Natural killer cell (primary cell): ENCODE data around the gene NEDD4L. TPM values are rescaled to one million over a fixed set of nuclear protein-coding genes. Genes with fewer than 3 reads are reported as not detected.

Experiments
- ATAC-seq, 3 donors: fragments of 150-1000 bp in 2 of 3; fragments of 200-7000 bp in 1 of 3; cut with Tn5 transposase; 1 replicate in 1 of 3; 2 replicates in 2 of 3; pipeline ENCODE4 v1.10.0; 2021; ENCODE audit warnings: mild to moderate bottlenecking in 2 of 3, moderate library complexity in 2 of 3
- DNase-seq, 2 donors: peaks; one replicate each; pipeline versions ENCODE4 v3.0.0 to v3.0.0-alpha.2; 2013 to 2021; ENCODE audit warnings: mixed read lengths in 1 of 2
- H3K27ac ChIP-seq: one replicate; pipeline ENCODE4 v1.5.1; 2013; ENCODE audit warnings: mild to moderate bottlenecking, low read length
- H3K27me3 ChIP-seq: one replicate; pipeline ENCODE4 v1.6.1; 2013; ENCODE audit warnings: low read length; ENCODE audit not compliant: control insufficient read depth, insufficient read depth
- H3K36me3 ChIP-seq: one replicate; pipeline ENCODE4 v1.6.1; 2013; ENCODE audit warnings: low read length; ENCODE audit not compliant: control insufficient read depth, insufficient read depth
- H3K4me1 ChIP-seq: one replicate; pipeline ENCODE4 v1.6.1; 2013; ENCODE audit warnings: low read length; ENCODE audit not compliant: control insufficient read depth, insufficient read depth
- H3K4me3 ChIP-seq: one replicate; pipeline ENCODE4 v1.5.1; 2013; ENCODE audit warnings: low read length
- H3K9me3 ChIP-seq: one replicate; pipeline ENCODE4 v1.6.1; 2013; ENCODE audit warnings: low read length; ENCODE audit not compliant: control insufficient read depth, insufficient read depth
- H3K27ac Mint-ChIP-seq, 2 donors: one replicate each; pipeline ENCODE4 v1.8.0; 2022; ENCODE audit warnings: mild to moderate bottlenecking in 2 of 2, mixed read lengths in 2 of 2, moderate library complexity in 1 of 2
- H3K27me3 Mint-ChIP-seq, 2 donors: one replicate each; pipeline ENCODE4 v1.8.0; 2022; ENCODE audit warnings: low read depth in 2 of 2, mixed read lengths in 2 of 2
- H3K36me3 Mint-ChIP-seq: one replicate; pipeline ENCODE4 v1.8.0; 2022; ENCODE audit warnings: mixed read lengths
- H3K4me1 Mint-ChIP-seq, 2 donors: one replicate each; pipeline ENCODE4 v1.8.0; 2022; ENCODE audit warnings: mixed read lengths in 2 of 2
- H3K4me3 Mint-ChIP-seq: one replicate; pipeline ENCODE4 v1.8.0; 2022; ENCODE audit warnings: mild to moderate bottlenecking, moderate library complexity, mixed read lengths
- H3K9me3 Mint-ChIP-seq, 2 donors: one replicate each; pipeline ENCODE4 v1.8.0; 2022; ENCODE audit warnings: mixed read lengths in 2 of 2
- CTCF ChIP-seq: fragments of 200-600 bp; IDR thresholded peaks from one replicate; pipeline ENCODE4 v1.8.0; 2022; ENCODE audit warnings: antibody characterized with exemption
- WGBS: methylation state at CpG from one replicate; pipeline ENCODE4 v1.1.7; 2013; ENCODE audit warnings: missing lambda C conversion rate; ENCODE audit not compliant: insufficient coverage; 5-methylcytosine and 5-hydroxymethylcytosine counted together
- intact Hi-C: fragments of 100-400 bp; cut with micrococcal nuclease; formaldehyde crosslinking; loops from one replicate; pipeline ENCODE4 v1.14.2; 2022
- total RNA-seq, 4 donors: library from RNA; stranded (reverse); fragments of 120-200 nt in 1 of 4; gene quantifications; one replicate each; pipeline versions ENCODE4 v1.2.3 to v1.2.4, GENCODE V29; 2013 to 2022

NEDD4L gene
- total RNA-seq, 3 donors from 2014 or later (not counting 1 experiment from before 2014, with no cell fraction given), result 3.4 to 15.3 (median 14.3) TPM

DNA sequence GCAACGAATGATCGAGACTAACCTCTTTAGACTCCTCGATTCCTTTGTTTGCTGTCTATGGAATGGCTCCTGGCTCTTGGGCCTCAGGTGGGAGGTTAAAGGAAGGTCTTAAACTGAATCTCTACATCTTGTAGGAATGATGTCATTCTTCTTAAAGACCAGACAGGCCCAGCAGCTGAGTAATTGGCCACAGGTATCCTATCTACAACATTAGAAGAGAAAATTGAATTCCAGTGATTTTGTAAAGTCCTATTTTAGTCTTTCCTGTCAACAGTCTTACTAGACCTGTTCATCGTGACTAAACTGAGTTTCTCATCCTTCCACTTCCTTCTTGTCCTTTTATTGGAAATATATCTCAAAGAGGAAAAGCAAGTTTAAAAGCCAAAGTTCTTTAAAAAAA is 310.0 kb downstream of the NEDD4L start:
- Histone ChIP-seq H3K4me1 (no peaks in the 10 kb centered on the region), H3K36me3 (no peaks in the 10 kb centered on the region), H3K27ac (no peak overlapping the region), H3K27me3 (no peaks in the 10 kb centered on the region), H3K9me3 (no peaks in the 10 kb centered on the region), H3K4me3 (no peak overlapping the region)
- H3K4me3 Mint-ChIP-seq, result no peak overlapping the region
- intact Hi-C loops, result no loop called here
- no CpG with 5 or more reads among the region's 4 CpGs for WGBS
- no peak for DNase-seq
- H3K9me3 Mint-ChIP-seq, result no peaks in the 10 kb centered on the region
- no peaks in the 10 kb centered on the region for H3K36me3 Mint-ChIP-seq
- no peak overlapping the region for H3K27ac Mint-ChIP-seq
- no peak for ATAC-seq
- H3K27me3 Mint-ChIP-seq, result no peaks in the 10 kb centered on the region
- TF ChIP-seq CTCF, result no peak
- no peaks in the 10 kb centered on the region for H3K4me1 Mint-ChIP-seq

GRCh38 chr18:58354791-58355190 is 310.8 kb downstream of the NEDD4L start:
- Histone ChIP-seq H3K4me1 (no peaks in the 10 kb centered on the region), H3K9me3 (no peaks in the 10 kb centered on the region), H3K36me3 (no peaks in the 10 kb centered on the region), H3K27ac (no peak overlapping the region), H3K27me3 (no peaks in the 10 kb centered on the region), H3K4me3 (no peak overlapping the region)
- no peaks in the 10 kb centered on the region for H3K4me1 Mint-ChIP-seq
- no peak overlapping the region for H3K27ac Mint-ChIP-seq
- WGBS, result 90% methylated on average over 10 of the region's 10 CpGs
- H3K27me3 Mint-ChIP-seq, result no peaks in the 10 kb centered on the region
- no peak overlapping the region for H3K4me3 Mint-ChIP-seq
- ATAC-seq, result no peak
- no peaks in the 10 kb centered on the region for H3K36me3 Mint-ChIP-seq
- no peak for TF ChIP-seq CTCF
- H3K9me3 Mint-ChIP-seq, result no peaks in the 10 kb centered on the region
- DNase-seq, result no peak
- intact Hi-C loops, result no loop called here

DNA sequence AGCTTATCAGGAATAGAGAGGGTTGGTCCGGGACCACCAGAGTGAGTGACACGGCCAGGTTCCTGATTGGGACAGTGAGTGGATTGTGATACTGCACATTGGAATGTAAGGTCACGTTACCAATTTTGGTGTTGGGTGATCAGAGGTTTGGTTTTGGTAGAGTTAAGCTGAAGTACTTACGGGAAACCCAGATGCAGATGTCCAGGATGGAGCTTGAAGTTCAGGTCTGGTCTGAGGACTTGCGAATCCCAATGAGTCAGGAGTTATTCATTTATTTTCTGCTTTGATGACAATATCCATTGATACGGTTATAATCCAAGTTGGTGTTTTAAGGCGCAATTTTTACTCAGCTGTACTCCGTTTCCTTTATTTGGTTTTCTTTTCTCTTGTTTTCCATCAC is 311.2 kb downstream of the NEDD4L start:
- H3K4me3 Mint-ChIP-seq, result no peak overlapping the region
- H3K9me3 Mint-ChIP-seq, result no peaks in the 10 kb centered on the region
- no peak overlapping the region for H3K27ac ChIP-seq
- ATAC-seq (no peak), DNase-seq (no peak)
- no peak overlapping the region for H3K27ac Mint-ChIP-seq
- no peak for TF ChIP-seq CTCF
- H3K36me3 ChIP-seq, result no peaks in the 10 kb centered on the region
- no peak overlapping the region for H3K4me3 ChIP-seq
- H3K27me3 ChIP-seq, result no peaks in the 10 kb centered on the region
- no peaks in the 10 kb centered on the region for H3K36me3 Mint-ChIP-seq
- intact Hi-C loops, result no loop called here
- no peaks in the 10 kb centered on the region for H3K4me1 Mint-ChIP-seq
- no peaks in the 10 kb centered on the region for H3K4me1 ChIP-seq
- H3K9me3 ChIP-seq, result no peaks in the 10 kb centered on the region
- no peaks in the 10 kb centered on the region for H3K27me3 Mint-ChIP-seq
- 92% methylated on average over 8 of the region's 8 CpGs for WGBS

DNA sequence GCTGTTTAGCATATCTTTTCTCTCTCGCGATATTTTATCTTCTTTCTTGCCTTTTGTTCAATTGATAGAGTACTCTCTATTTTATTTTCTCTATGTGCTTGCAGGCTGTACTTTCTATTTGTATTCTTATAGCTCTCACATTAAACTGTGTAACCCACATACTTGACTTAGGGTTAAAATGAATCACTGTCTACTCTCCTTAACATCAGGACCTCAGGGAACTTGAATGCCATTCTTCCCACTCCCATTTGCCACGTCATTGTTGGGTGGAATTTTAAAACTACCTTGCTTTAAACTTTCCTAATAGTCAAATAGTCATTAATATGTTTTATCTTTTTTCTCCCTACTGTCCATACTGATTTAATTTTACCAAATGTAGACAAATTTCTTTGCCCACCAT is 315.2 kb downstream of the NEDD4L start:
- DNase-seq (no peak), ATAC-seq (no peak)
- no peaks in the 10 kb centered on the region for H3K36me3 Mint-ChIP-seq
- H3K4me1 ChIP-seq, result no peaks in the 10 kb centered on the region
- no peaks in the 10 kb centered on the region for H3K9me3 ChIP-seq
- intact Hi-C loops, result no loop called here
- no peaks in the 10 kb centered on the region for H3K4me1 Mint-ChIP-seq
- TF ChIP-seq CTCF, result no peak
- WGBS, result no CpG with 5 or more reads among the region's 3 CpGs
- H3K27ac ChIP-seq, result no peak overlapping the region
- no peaks in the 10 kb centered on the region for H3K27me3 ChIP-seq
- H3K36me3 ChIP-seq, result no peaks in the 10 kb centered on the region
- H3K27ac Mint-ChIP-seq, result no peak overlapping the region
- no peak overlapping the region for H3K4me3 ChIP-seq
- no peaks in the 10 kb centered on the region for H3K9me3 Mint-ChIP-seq
- no peak overlapping the region for H3K4me3 Mint-ChIP-seq
- H3K27me3 Mint-ChIP-seq, result no peaks in the 10 kb centered on the region
